WTC11 (cell line): ENCODE data around the gene JAKMIP3. TPM values are rescaled to one million over a fixed set of nuclear protein-coding genes. Genes with fewer than 3 reads are reported as not detected.

ENCODE experiments used
- ATAC-seq: fragments of 200-7000 bp; cut with Tn5 transposase; 2 replicates; pipeline ENCODE4 v1.10.0; 2021; ENCODE audit warnings: mild to moderate bottlenecking, moderate library complexity
- CTCF ChIA-PET: fragments of 300-600 bp; sonication (Branson Sonifier 250); formaldehyde crosslinking; loops from one replicate; lab custom pipeline; 2021; ENCODE audit warnings: antibody characterized with exemption; lab: Charles Lee
- POLR2A ChIA-PET: fragments of 350-600 bp; sonication (Branson Sonifier 250); formaldehyde crosslinking; loops from one replicate; lab custom pipeline; 2021; ENCODE audit warnings: antibody characterized with exemption; lab: Charles Lee
- DNase-seq: peaks from one replicate; pipeline ENCODE4 v3.0.0; 2021; ENCODE audit warnings: low spot score
- H3K27ac Mint-ChIP-seq: 2 replicates; pipeline ENCODE4 v1.8.0; 2021; ENCODE audit warnings: mixed read lengths
- H3K27me3 Mint-ChIP-seq: 2 replicates; pipeline ENCODE4 v1.8.0; 2021; ENCODE audit warnings: low read depth, mild to moderate bottlenecking, moderate library complexity, mixed read lengths
- H3K36me3 Mint-ChIP-seq: 2 replicates; pipeline ENCODE4 v1.8.0; 2021; ENCODE audit warnings: mixed read lengths
- H3K4me1 Mint-ChIP-seq: 2 replicates; pipeline ENCODE4 v1.8.0; 2022; ENCODE audit warnings: mixed read lengths
- H3K4me3 Mint-ChIP-seq: 2 replicates; pipeline ENCODE4 v1.8.0; 2021; ENCODE audit warnings: mild to moderate bottlenecking, moderate library complexity, mixed read lengths
- H3K9me3 Mint-ChIP-seq: 2 replicates; pipeline ENCODE4 v1.8.0; 2021; ENCODE audit warnings: mixed read lengths
- CBFB ChIP-seq: sonication (generic); formaldehyde crosslinking; IDR thresholded peaks from 2 replicates; pipeline ENCODE4 v1.8.1; 2022; ENCODE audit warnings: mild to moderate bottlenecking, low read depth, missing genetic modification reagents
- ELF4 ChIP-seq: sonication (generic); formaldehyde crosslinking; IDR thresholded peaks from 2 replicates; pipeline ENCODE4 v1.8.1; 2022; ENCODE audit warnings: low read depth, mild to moderate bottlenecking, moderate library complexity, missing genetic modification reagents
- ETV6 ChIP-seq: sonication (generic); formaldehyde crosslinking; IDR thresholded peaks from 2 replicates; pipeline ENCODE4 v1.8.1; 2022; ENCODE audit warnings: mild to moderate bottlenecking, missing genetic modification reagents
- IRF1 ChIP-seq: sonication (generic); formaldehyde crosslinking; IDR thresholded peaks from 2 replicates; pipeline ENCODE4 v1.8.0; 2023; ENCODE audit warnings: missing genetic modification reagents
- IRF2 ChIP-seq: sonication (generic); formaldehyde crosslinking; IDR thresholded peaks from 2 replicates; pipeline ENCODE4 v1.8.0; 2022; ENCODE audit warnings: low read depth, missing genetic modification reagents, borderline replicate concordance
- MAX ChIP-seq: sonication (generic); formaldehyde crosslinking; IDR thresholded peaks from 2 replicates; pipeline ENCODE4 v1.8.0; 2022; ENCODE audit warnings: mild to moderate bottlenecking, missing genetic modification reagents
- MLX ChIP-seq: sonication (generic); formaldehyde crosslinking; IDR thresholded peaks from 2 replicates; pipeline ENCODE4 v1.8.1; 2023; ENCODE audit warnings: mild to moderate bottlenecking, missing genetic modification reagents, moderate library complexity
- NR3C1 ChIP-seq: sonication (generic); formaldehyde crosslinking; conservative IDR thresholded peaks from 2 replicates; pipeline ENCODE4 v1.8.1; 2023; ENCODE audit warnings: low read depth, mild to moderate bottlenecking, missing genetic modification reagents
- OVOL2 ChIP-seq: fragments of 250-450 bp; sonication (Bioruptor Pico); IDR thresholded peaks from 2 replicates; pipeline ENCODE4 v1.9.0; 2021; ENCODE audit warnings: mild to moderate bottlenecking, borderline replicate concordance
- STAT6 ChIP-seq: sonication (generic); formaldehyde crosslinking; conservative IDR thresholded peaks from 2 replicates; pipeline ENCODE4 v1.8.1; 2023; ENCODE audit warnings: mild to moderate bottlenecking, low read depth, missing genetic modification reagents, moderate library complexity
- ZNF138 ChIP-seq: sonication (generic); formaldehyde crosslinking; conservative IDR thresholded peaks from 2 replicates; pipeline ENCODE4 v1.8.1; 2022; ENCODE audit warnings: mild to moderate bottlenecking, moderate library complexity, missing genetic modification reagents
- ZNF263 ChIP-seq: sonication (generic); formaldehyde crosslinking; IDR thresholded peaks from 2 replicates; pipeline ENCODE4 v1.8.1; 2022; ENCODE audit warnings: low read depth, mild to moderate bottlenecking, moderate library complexity, missing genetic modification reagents
- ZNF281 ChIP-seq: sonication (generic); formaldehyde crosslinking; IDR thresholded peaks from 2 replicates; pipeline ENCODE4 v1.8.0; 2023; ENCODE audit warnings: mild to moderate bottlenecking, missing genetic modification reagents
- ZNF317 ChIP-seq: sonication (generic); formaldehyde crosslinking; IDR thresholded peaks from 2 replicates; pipeline ENCODE4 v1.8.1; 2023; ENCODE audit warnings: low read depth, mild to moderate bottlenecking, moderate library complexity, missing genetic modification reagents, borderline replicate concordance
- ZNF532 ChIP-seq: fragments of 250-450 bp; sonication (Bioruptor Pico); IDR thresholded peaks from 2 replicates; pipeline ENCODE4 v1.9.0; 2021; ENCODE audit warnings: mild to moderate bottlenecking, borderline replicate concordance
- total RNA-seq: library from RNA; stranded (reverse); gene quantifications from 3 replicates; pipeline ENCODE4 v1.2.3, GENCODE V29; 2021

JAKMIP3 gene
- total RNA-seq, 1 experiment from 2014 or later = 1.7 TPM

- DNase-seq (no peak), ATAC-seq (no peak)
- H3K27ac Mint-ChIP-seq = no peak overlapping the region
- TF ChIP-seq ZNF263 = no peak
- no peak for TF ChIP-seq NR3C1 (CRISPR knock-in tag)
- no peak for TF ChIP-seq MAX (CRISPR knock-in tag)
- TF ChIP-seq ELF4 (CRISPR knock-in tag) = no peak
- no peak for TF ChIP-seq ZNF138
- no peak for TF ChIP-seq OVOL2 (CRISPR knock-in tag)
- TF ChIP-seq IRF1 (CRISPR knock-in tag) = no peak
- no peak for TF ChIP-seq ZNF532 (CRISPR knock-in tag)
- TF ChIP-seq MLX (CRISPR knock-in tag) = no peak
- H3K36me3 Mint-ChIP-seq = no peaks in the 10 kb centered on the region
- no peaks in the 10 kb centered on the region for H3K27me3 Mint-ChIP-seq
- H3K4me3 Mint-ChIP-seq = no peak overlapping the region
- ChIA-PET CTCF (interaction anchor here (0.8 to 2.1 kb wide), 11 partner anchors 8 to 117 kb away, joined by 3 to 20 read pairs (median 4); partner anchors contain the start of gene JAKMIP3), POLR2A (no interaction called here)
- no peaks in the 10 kb centered on the region for H3K4me1 Mint-ChIP-seq
- H3K9me3 Mint-ChIP-seq = no peaks in the 10 kb centered on the region
Measured at GRCh38 chr10:132102071-132102716, 36.4 kb downstream of the JAKMIP3 start.

- TF ChIP-seq IRF2 (CRISPR knock-in tag) (no peak), ETV6 (CRISPR knock-in tag) (no peak), STAT6 (CRISPR knock-in tag) (no peak), ZNF317 (CRISPR knock-in tag) (no peak), CBFB (CRISPR knock-in tag) (no peak), ZNF281 (CRISPR knock-in tag) (no peak), NR3C1 (CRISPR knock-in tag) (no peak)
- TF ChIP-seq, all 79 proteins: peak for 0
- ChIA-PET POLR2A (no interaction called here), CTCF (interaction anchor here (1.1 to 1.9 kb wide), 2 partner anchors 7 to 40 kb away, joined by 3 to 6 read pairs; no protein-coding TSS in a partner anchor)
- no peak overlapping the region for H3K27ac Mint-ChIP-seq
- H3K9me3 Mint-ChIP-seq = no peaks in the 10 kb centered on the region
- DNase-seq = no peak
- H3K27me3 Mint-ChIP-seq = no peaks in the 10 kb centered on the region
- H3K4me3 Mint-ChIP-seq = no peak overlapping the region
- ATAC-seq = no peak
- H3K4me1 Mint-ChIP-seq = no peaks in the 10 kb centered on the region
- H3K36me3 Mint-ChIP-seq = no peaks in the 10 kb centered on the region
Measured at GRCh38 chr10:132102717-132103110, 37.0 kb downstream of the JAKMIP3 start.
